ENCODE measurements around the gene OGFOD3. TPM values are rescaled to one million over a fixed set of nuclear protein-coding genes. Genes with fewer than 3 reads are reported as not detected.

The OGFOD3 gene
- total RNA-seq, 2 experiments from 2014 or later: 12.9 to 13.7 TPM

GRCh38 chr17:82389379-82389778, 29.0 kb downstream of the OGFOD3 start:
- H3K27ac Mint-ChIP-seq: no peak overlapping the region
- CTCF ChIA-PET: no interaction called here

GRCh38 chr17:82388922-82389283, 29.5 kb downstream of the OGFOD3 start:
- Histone ChIP-seq H3K4me3 (ENCODE audit: low read length) (no peak overlapping the region), H3K27me3 (ENCODE audit: control insufficient read depth in 1 of 2, insufficient read depth in 2 of 2, low read length in 2 of 2) (peaks cover 12 to 17% of the 10 kb centered on the region in 2 experiments), H3K9me3 (ENCODE audit: control insufficient read depth in 1 of 2, insufficient read depth in 1 of 2, low read length in 2 of 2) (peaks cover 0 to 5% of the 10 kb centered on the region in 2 experiments), H3K4me1 (ENCODE audit: insufficient read depth, low read length) (peaks cover 10% of the 10 kb centered on the region), H3K36me3 (ENCODE audit: insufficient read depth, low read length) (peaks cover 10% of the 10 kb centered on the region), H3K27ac (ENCODE audit: low read depth in 1 of 2, low read length in 2 of 2) (no peak overlapping the region)
- no peak for TF ChIP-seq CTCF (IDR thresholded peaks at IDR 0.05)
- Mint-ChIP-seq H3K27me3 (no peaks in the 10 kb centered on the region), H3K27ac (no peak overlapping the region), H3K4me1 (ENCODE audit: low read depth) (no peaks in the 10 kb centered on the region), H3K36me3 (ENCODE audit: low read depth) (peaks cover 18% of the 10 kb centered on the region), H3K9me3 (no peaks in the 10 kb centered on the region), H3K4me3 (no peak overlapping the region)
- intact Hi-C loops (cut with DNase I, micrococcal nuclease): no loop called here
- CTCF ChIA-PET: no interaction called here
- POLR2A ChIA-PET: no interaction called here
- DNase-seq: no peak
- no peak for ATAC-seq (ENCODE audit: poor library complexity)

More at GRCh38 chr17:82389379-82389778, 29.0 kb downstream of the OGFOD3 start:
- peaks cover 0 to 5% of the 10 kb centered on the region in 2 experiments for H3K9me3 ChIP-seq (ENCODE audit: control insufficient read depth in 1 of 2, insufficient read depth in 1 of 2, low read length in 2 of 2)
- peaks cover 8 to 14% of the 10 kb centered on the region in 2 experiments for H3K27me3 ChIP-seq (ENCODE audit: control insufficient read depth in 1 of 2, insufficient read depth in 2 of 2, low read length in 2 of 2)
- H3K27ac ChIP-seq (ENCODE audit: low read depth in 1 of 2, low read length in 2 of 2): no peak overlapping the region
- ATAC-seq (ENCODE audit: poor library complexity) (no peak), DNase-seq (no peak)
- H3K36me3 Mint-ChIP-seq (ENCODE audit: low read depth): peaks cover 22% of the 10 kb centered on the region
- H3K4me1 Mint-ChIP-seq (ENCODE audit: low read depth): no peaks in the 10 kb centered on the region
- H3K27me3 Mint-ChIP-seq: no peaks in the 10 kb centered on the region
- H3K4me1 ChIP-seq (ENCODE audit: insufficient read depth, low read length): peaks cover 10% of the 10 kb centered on the region
- no peaks in the 10 kb centered on the region for H3K9me3 Mint-ChIP-seq
- TF ChIP-seq CTCF (IDR thresholded peaks at IDR 0.05): no peak
- POLR2A ChIA-PET: no interaction called here
- H3K4me3 Mint-ChIP-seq: no peak overlapping the region
- H3K36me3 ChIP-seq (ENCODE audit: insufficient read depth, low read length): peaks cover 10% of the 10 kb centered on the region
- intact Hi-C loops (cut with DNase I, micrococcal nuclease): no loop called here
- H3K4me3 ChIP-seq (ENCODE audit: low read length): no peak overlapping the region

- Histone ChIP-seq H3K4me1 (ENCODE audit: insufficient read depth, low read length) (peaks cover 10% of the 10 kb centered on the region), H3K4me3 (ENCODE audit: low read length) (no peak overlapping the region), H3K36me3 (ENCODE audit: insufficient read depth, low read length) (peaks cover 7% of the 10 kb centered on the region), H3K27me3 (ENCODE audit: control insufficient read depth in 1 of 2, insufficient read depth in 2 of 2, low read length in 2 of 2) (peaks cover 17 to 20% of the 10 kb centered on the region in 2 experiments), H3K27ac (ENCODE audit: low read depth in 1 of 2, low read length in 2 of 2) (no peak overlapping the region), H3K9me3 (ENCODE audit: control insufficient read depth in 1 of 2, insufficient read depth in 1 of 2, low read length in 2 of 2) (peaks cover 0 to 5% of the 10 kb centered on the region in 2 experiments)
- ChIA-PET POLR2A (no interaction called here), CTCF (no interaction called here)
- H3K36me3 Mint-ChIP-seq (ENCODE audit: low read depth): peaks cover 13% of the 10 kb centered on the region
- H3K27ac Mint-ChIP-seq: no peak overlapping the region
- ATAC-seq (ENCODE audit: poor library complexity): no peak
- no peaks in the 10 kb centered on the region for H3K4me1 Mint-ChIP-seq (ENCODE audit: low read depth)
- no peak for DNase-seq
- TF ChIP-seq CTCF (IDR thresholded peaks at IDR 0.05): no peak
- intact Hi-C loops (cut with DNase I, micrococcal nuclease): no loop called here
- H3K27me3 Mint-ChIP-seq: no peaks in the 10 kb centered on the region
- no peak overlapping the region for H3K4me3 Mint-ChIP-seq
- no peaks in the 10 kb centered on the region for H3K9me3 Mint-ChIP-seq
Measured at GRCh38 chr17:82388223-82388921, 30.0 kb downstream of the OGFOD3 start.
